ENCODE measurements around the gene NDUFS6.
"Not testable (repeated sequence)": the region's sequence is repeated elsewhere in the genome, so short reads cannot be mapped to it uniquely, and the experiment has no call there.

The NDUFS6 gene

GRCh38 chr5:1783216-1783554 is 18.0 kb upstream of the NDUFS6 start:
- no peak for DNase-seq (ENCODE audit: low spot score)

- no peak for DNase-seq (ENCODE audit: low spot score)
Measured at GRCh38 chr5:1784197-1785050, 16.8 kb upstream of the NDUFS6 start.

- no peak for DNase-seq (ENCODE audit: low spot score)
Measured at GRCh38 chr5:1785062-1785461, 16.1 kb upstream of the NDUFS6 start.

GRCh38 chr5:1785984-1786383 is 15.2 kb upstream of the NDUFS6 start:
- no peak for DNase-seq (ENCODE audit: low spot score)

- DNase-seq (ENCODE audit: low spot score): no peak
Measured at GRCh38 chr5:1786621-1787471, 14.4 kb upstream of the NDUFS6 start.

GRCh38 chr5:1787472-1788047 is 13.6 kb upstream of the NDUFS6 start:
- no peak for DNase-seq (ENCODE audit: low spot score)

- no peak for DNase-seq (ENCODE audit: low spot score)
Measured at GRCh38 chr5:1788200-1788599, 13.0 kb upstream of the NDUFS6 start.

- DNase-seq (ENCODE audit: low spot score): no peak
Measured at GRCh38 chr5:1788828-1789227, 12.4 kb upstream of the NDUFS6 start.

GRCh38 chr5:1789438-1789833 is 11.8 kb upstream of the NDUFS6 start:
- not testable (repeated sequence) for DNase-seq (ENCODE audit: low spot score)

- no peak for DNase-seq (ENCODE audit: low spot score)
Measured at GRCh38 chr5:1789834-1790471, 11.3 kb upstream of the NDUFS6 start.

GRCh38 chr5:1791176-1791575 is 10.0 kb upstream of the NDUFS6 start:
- no peak for DNase-seq (ENCODE audit: low spot score)

- no peak for DNase-seq (ENCODE audit: low spot score)
Measured at GRCh38 chr5:1792842-1793266, 8.4 kb upstream of the NDUFS6 start.

GRCh38 chr5:1793301-1793740 is 7.9 kb upstream of the NDUFS6 start:
- no peak for DNase-seq (ENCODE audit: low spot score)

- no peak for DNase-seq (ENCODE audit: low spot score)
Measured at GRCh38 chr5:1793966-1794900, 7.0 kb upstream of the NDUFS6 start.

GRCh38 chr5:1794901-1795290 is 6.3 kb upstream of the NDUFS6 start:
- DNase-seq (ENCODE audit: low spot score): no peak

GRCh38 chr5:1795506-1795905 is 5.7 kb upstream of the NDUFS6 start:
- no peak for DNase-seq (ENCODE audit: low spot score)

- DNase-seq (ENCODE audit: low spot score): no peak
Measured at GRCh38 chr5:1795931-1796330, 5.3 kb upstream of the NDUFS6 start.

- no peak for DNase-seq (ENCODE audit: low spot score)
Measured at GRCh38 chr5:1796371-1797102, 4.7 kb upstream of the NDUFS6 start.

- no peak for DNase-seq (ENCODE audit: low spot score)
Measured at GRCh38 chr5:1797103-1797800, 4.0 kb upstream of the NDUFS6 start.

- no peak for DNase-seq (ENCODE audit: low spot score)
Measured at GRCh38 chr5:1797855-1798254, 3.4 kb upstream of the NDUFS6 start.

All from globus pallidus (tissue), 1 donor.